HEK293T (cell line): ENCODE data around the gene ERBB4.

Source experiments
- BHLHE40 ChIP-seq: fragments of 450-650 bp; IDR thresholded peaks from 2 replicates; pipeline ENCODE4 v1.6.1; 2016; ENCODE audit warnings: mild to moderate bottlenecking, moderate library complexity, borderline replicate concordance
- HDGF ChIP-seq: fragments of 450-650 bp; IDR thresholded peaks from 2 replicates; pipeline ENCODE4 v1.6.1; 2017; ENCODE audit warnings: antibody characterized with exemption, borderline replicate concordance
- NFRKB ChIP-seq: fragments of 450-650 bp; IDR thresholded peaks from 2 replicates; pipeline ENCODE4 v1.6.1; 2016; ENCODE audit warnings: mild to moderate bottlenecking, moderate library complexity

DNA sequence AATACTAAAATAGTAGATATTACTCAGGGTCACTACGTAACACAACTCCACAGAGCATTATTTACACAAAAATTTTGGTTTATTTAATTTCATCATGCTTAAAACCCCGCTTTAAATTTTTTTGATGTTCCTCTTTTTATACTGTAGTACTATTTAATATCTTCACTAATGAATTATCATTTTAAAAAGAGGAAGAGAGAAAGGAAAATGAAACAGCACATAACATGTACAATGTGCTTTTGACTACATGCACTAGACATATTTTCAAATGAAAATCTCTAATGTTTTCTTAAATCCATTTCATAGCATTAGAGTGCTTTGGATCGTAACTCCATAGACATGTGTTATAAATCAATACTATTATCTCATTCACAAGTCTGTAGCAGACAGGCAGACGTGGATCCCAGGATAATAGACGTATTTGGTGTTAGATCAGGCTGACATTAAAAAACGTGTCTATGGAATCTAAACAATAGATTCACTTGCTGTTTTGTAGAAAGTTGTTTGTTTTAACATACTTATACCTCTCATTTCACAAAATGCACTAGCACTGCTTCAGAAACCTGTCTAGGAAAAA lies 1085.2 kb downstream of the ERBB4 start:
- TF ChIP-seq BHLHE40: no peak
- TF ChIP-seq NFRKB: no peak
- TF ChIP-seq HDGF: no peak
